GM18508 (cell line): Measurements from ENCODE around the gene EMILIN2.
"Not testable (repeated sequence)": the region's sequence is repeated elsewhere in the genome, so short reads cannot be mapped to it uniquely, and the experiment has no call there.

Experiments used
- ATAC-seq: cut with Tn5 transposase; IDR thresholded peaks from one replicate; pipeline ENCODE4 v1.9.1; 2021; ENCODE audit warnings: moderate number of reproducible peaks; ENCODE audit not compliant: insufficient read depth, unreplicated experiment

Gene EMILIN2

DNA sequence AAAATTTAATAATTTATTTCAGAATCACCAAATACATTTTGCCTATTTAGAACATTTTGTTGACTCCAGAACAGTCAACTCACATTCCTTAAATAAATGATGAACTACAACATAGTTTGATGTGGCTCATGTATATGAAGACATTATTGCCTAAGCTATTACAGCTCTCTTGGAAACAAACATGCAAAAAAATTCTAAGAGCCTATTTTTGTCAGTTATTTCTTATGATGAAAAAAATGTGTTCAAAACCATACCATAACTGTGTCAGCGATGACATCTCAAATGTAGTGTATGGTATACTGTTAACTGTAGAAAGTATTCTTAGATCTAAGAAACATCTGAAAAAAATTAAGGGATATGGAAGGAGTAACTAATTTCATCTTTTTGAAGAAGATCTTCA, 6.3 kb upstream of the EMILIN2 start:
- ATAC-seq, result no peak

DNA sequence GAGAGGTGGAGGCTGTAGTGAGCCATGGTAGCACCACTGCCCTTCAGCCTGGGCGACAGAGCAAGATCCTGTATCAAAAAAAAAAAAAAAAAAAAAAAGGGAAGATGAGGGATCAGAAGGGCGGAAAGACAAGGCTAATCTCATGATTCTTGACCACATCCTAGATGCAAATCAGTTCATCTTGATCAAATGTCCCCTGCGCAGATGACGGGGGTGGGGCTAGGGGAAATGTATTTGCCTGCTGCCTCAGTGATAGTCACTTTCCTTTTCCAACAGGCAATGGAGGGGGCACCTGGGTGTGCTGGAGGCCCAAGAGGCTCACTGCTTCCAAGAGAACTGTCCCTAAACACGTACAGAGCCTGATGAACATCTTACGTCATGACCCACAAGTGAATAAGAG, 3.7 kb upstream of the EMILIN2 start:
- ATAC-seq, result no peak

DNA sequence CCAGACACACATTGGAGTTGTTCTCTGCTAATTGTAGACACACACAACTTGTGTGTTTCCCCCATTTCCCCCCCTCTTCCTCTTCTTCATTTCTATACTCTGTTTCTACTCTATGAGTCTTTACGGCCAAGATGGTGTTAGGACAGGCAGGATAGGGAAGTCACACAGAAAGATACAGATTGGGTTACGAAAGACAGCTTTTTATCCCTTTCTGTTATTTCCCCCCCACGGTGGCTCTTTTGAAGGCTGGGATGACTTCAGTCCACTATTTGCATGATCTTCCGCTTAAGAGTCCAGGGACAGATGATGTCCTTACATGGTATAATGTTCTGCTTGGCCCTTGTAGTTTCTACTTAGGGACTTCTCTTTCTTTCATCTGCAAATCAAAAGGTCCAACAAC, 1.6 kb upstream of the EMILIN2 start:
- no peak for ATAC-seq

DNA sequence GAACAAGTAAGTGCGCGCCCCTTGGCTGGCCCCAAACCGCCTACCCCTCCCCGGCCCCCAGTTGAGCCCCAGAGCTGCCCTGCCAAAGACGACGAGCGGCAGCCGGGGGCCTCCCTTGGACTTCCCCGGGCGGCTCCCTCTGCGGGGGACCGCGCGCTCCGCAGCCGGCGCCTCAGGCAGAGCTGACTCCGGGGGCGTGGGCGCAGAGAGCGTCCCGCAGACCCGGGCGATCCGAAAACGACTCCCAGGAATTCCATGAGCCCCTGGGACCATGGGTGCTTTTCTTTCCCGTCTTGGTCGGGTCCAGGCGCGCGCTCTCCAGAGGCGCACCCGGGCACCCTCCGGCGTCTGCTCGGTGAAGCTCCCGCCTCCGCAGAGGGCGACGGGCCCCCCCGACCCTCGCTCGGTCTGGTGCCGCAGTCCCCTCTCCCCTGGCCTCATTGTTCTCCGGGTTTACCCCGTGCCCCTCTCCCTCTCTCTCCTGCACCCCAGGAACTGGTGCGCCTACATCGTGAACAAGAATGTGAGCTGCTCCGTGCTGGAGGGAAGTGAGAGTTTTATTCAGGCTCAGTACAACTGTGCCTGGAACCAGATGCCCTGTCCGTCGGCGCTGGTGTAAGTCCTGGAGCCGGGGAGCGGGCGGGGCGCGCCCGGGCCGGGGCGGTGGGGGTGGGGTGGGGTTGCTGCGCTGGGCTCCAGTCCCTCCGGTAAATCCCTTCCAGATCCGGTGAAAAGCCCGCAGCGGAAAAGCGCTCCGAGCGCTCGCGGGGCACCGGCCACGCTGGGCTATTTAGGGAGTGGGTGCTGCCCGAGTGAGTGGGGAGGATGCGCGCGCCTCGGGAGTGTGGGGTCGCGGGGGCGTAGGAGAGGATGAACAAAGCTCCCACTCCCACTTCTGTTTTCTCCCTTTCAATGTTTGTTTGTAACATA, 776 bp downstream of the EMILIN2 start:
- no peak for ATAC-seq

DNA sequence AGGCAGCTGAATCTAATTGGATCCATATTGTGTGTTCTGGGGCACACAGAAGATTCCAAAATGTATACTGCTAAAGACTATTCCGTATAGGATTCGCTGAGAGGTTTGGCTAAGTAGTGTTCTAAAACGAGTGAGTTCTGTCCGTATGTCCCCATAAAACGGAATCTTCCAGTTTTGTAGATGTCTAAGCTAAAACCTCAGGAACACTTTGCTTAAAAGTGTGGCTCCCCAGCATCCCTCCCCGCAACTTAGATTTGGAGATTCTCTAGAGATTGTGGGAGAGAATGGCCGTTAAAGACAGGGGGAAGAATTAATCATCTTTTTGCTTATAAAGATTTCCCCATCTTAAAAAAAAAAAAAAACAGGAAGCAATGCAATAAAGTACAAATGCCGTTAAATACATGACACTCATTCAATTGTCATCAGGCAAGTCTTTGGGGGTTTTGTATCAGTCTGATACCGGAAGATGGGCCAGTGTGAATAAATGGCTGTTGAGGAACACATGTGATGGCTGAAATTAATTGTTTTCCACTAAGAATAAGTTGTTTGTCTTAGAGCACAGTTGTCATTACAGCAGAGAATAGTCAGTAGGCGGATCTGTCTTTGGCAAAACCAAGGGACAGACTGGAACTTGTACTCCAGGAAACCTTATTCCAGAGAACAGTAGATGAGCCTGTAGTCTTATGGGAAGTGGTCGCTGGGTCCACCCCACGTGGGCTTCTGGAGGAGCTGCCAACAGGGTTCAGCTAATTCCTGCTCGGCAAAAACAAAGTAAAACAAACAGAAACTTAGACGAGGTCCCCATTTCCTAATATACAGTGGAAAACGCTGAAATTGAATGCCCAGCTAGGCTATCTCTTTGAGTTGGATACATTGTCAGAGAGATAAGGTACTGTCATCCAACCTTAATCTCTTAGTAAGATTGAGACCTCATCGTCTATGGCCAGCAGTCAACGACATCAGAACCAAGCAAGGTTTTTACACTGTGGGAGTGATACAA, 1.7 kb downstream of the EMILIN2 start:
- no peak for ATAC-seq

DNA sequence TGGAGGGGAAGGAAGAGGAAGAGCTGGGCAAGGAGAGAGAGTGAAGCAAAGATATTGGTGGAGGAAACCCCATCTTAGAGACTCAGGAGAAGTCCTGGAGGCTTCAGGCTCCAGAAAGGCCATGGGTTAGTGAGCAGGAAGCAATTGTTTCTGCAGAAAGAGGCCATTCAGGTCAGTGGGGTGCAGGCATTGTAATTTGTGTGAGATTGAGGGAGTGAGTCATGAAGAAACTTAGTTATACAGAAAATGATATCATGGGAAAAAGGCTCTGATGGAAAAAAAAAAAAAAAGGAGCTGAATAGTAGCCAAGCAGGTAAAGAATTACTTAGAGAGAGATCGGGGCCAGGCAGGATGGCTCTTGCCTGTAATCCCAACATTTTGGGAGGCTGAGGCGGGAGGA, 4.0 kb downstream of the EMILIN2 start:
- no peak for ATAC-seq

DNA sequence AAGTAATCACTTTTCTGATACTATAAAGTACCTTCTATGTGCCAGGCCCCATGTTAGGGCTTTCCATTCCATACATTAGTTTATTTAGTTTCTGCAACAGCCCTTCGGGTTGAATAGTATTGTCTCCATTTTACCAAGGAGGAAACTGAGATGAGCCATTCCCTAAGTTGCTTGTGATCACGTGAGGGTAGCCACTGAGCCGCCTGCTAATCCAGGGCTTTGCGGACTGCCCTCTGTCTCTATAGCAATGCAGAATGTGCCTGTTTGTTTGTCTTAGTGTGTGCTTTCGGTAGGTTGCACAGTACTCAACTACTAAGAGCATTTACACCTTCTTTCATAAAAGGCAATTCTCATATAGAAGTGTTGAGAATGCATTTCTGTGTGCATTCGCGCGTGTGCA, 5.0 kb downstream of the EMILIN2 start:
- ATAC-seq, result no peak

DNA sequence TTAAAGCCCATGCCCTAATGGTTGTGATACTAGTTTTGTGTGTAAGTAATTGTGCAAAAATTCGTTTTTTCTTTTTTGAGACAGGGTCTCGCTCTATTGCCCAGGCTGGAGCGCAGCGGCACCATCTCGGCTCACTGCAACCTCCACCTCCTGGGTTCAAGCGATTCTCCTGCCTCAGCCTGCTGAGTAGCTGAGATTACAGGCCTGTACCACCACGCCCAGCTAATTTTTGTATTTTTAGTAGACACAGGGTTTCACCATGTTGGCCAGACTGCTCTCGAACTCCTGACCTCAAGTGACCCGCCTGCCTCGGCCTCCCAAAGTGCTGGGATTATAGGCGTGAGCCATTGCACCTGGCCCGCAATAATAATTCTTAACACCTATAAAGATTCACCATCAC, 5.7 kb downstream of the EMILIN2 start:
- not testable (repeated sequence) for ATAC-seq

DNA sequence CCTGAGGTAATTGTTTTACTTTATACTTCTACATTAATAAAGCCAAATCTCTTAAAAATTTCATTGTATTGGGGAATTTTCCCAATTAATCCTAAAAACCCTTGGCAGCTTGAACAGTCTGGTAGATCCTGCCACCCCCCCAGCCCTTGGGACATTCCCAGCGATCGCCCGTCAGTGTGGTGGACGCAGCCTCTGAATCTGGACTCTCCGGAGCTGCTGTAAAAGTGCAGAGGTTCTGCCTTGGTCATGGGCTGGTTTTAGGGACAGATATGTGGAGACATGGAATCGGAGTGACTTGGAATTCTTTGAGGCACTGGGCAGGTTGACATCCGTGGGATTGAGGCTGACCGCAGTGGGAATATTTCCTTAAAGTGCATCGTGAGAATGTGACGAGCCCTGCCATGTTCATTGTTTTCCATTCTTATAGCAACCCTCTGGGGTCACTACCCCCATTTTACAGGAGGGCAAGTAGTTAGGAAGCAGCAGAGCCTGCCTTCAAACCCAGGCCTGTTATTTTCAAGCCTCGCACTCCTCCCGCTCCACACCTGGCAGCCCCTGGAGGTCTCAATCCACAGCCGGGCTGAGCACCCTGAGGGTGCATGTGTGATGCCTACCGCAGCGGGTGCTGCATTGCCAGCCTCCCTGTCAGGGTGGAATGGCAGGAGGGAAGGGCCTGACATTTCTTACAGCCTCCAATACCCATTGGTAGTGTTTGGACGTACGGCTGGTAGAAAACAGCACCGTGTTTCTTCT, 6.5 kb downstream of the EMILIN2 start:
- no peak for ATAC-seq

DNA sequence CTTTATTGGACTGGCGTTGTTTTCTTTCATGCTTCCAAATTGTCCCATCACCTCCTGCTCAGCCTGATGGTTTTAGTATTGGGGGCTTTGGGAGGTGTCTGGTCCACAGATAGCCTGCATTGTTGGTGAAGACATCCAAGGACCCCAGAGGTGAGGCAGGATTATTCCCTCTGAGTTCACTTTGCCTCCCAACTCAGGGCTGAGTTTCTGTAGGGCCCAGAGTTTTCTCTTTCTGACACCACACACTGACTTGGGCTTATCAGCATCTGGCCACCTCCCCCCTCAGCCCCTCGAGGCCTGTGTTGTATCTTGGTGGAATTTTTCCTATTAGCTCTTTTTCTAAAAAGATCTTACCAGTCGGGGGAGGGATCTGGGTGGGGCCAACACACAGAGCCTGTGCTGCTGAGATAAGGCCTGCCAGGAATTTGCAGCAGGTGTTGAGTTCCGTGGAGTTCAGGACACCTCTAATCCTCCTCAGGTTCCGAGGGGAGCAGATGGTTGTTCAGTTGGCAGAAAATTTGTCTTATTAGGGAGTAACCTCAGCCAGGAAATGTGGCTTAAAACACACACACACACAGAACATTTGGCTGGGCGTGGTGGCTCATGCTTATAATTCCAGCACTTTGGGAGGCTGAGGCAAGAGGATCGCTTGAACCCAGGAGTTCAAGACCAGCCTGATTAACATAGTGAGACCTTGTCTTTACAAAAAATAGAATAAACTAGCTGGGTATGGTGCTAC, 7.3 kb downstream of the EMILIN2 start:
- no peak for ATAC-seq

DNA sequence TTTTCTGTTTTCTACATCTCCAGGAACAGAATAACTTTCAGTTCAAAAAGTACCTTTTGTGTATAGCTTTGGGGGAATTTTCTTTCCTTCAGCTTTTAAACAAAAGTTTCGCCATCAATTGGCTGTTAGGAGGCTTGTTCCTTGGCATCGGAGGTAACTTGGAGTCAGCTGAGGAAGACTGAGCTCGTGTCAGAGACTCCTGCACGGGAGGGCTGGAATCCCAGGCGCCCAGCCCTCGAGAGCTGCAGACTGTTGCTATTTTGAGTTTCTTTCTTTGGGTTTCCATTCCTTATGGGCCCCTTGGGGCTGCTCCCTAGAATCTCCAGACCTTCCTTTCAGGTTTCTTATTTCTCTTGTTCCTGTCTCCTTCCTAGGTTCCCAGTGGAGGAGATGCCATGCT, 8.1 kb downstream of the EMILIN2 start:
- ATAC-seq, result no peak

DNA sequence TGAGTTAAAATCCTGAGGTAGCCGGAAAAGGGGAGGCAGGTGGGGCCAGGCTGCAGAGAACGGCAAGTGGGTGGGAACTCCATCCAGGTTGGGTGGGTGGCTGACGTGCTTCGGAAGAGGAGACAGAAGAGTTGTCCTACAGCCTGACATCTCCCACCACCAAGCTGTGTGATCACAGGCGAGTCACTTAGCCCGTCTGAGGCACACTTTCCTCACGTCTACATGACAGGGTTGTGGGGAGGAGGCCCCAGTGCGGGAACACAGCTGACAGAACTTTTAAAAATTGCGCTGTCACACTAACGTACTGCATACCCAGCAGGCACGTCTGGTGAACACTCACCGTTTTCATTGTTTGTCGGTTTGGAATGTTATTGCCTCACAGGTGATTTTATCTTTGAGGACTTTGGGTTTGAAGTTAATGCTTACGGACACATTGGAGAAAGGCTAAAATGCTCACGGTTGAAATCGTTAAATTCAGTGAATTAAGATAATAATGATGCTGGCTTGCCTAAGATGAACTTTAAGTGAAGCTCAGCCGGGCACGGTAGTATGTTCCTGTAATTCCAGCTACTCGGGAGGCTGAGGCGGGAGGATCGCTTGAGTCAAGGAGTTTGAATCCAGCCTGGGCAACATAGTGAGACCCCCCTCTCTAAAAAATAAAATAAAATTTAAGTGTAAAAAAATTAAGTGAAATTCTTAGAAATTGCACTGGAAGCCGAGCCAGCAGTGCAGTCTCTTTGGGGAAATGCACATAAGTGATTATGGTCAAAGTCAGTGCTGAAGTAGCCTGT, 8.9 kb downstream of the EMILIN2 start:
- ATAC-seq, result no peak

DNA sequence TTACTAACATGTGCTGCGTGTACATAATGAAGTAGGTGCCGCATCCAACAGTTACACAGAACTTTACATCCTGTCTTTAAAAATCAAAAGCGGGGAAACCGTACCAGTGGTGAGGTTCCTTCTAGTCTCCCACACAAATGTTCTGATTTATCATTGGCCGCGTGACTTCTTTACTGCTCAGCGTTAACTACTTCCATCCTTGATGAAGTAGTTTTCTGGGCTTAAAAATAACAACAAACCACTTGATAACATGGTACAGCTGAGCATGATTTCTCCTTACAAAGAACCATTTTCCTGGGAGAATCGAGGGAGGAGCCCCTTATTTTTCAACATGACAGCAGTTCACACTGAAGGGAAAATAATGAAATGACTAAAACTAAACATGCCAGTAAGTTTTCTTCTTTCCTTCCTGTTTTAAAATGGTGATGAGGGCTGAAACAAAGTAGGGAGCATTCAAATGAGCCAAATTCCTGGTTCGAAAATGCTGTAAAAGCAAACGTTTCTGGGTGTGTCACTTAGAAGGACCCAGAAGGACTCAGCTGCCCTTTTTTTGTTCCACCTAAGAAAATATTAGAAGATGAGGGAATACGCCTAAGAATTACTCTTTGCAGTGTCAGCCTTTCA, 9.9 kb downstream of the EMILIN2 start:
- no peak for ATAC-seq

DNA sequence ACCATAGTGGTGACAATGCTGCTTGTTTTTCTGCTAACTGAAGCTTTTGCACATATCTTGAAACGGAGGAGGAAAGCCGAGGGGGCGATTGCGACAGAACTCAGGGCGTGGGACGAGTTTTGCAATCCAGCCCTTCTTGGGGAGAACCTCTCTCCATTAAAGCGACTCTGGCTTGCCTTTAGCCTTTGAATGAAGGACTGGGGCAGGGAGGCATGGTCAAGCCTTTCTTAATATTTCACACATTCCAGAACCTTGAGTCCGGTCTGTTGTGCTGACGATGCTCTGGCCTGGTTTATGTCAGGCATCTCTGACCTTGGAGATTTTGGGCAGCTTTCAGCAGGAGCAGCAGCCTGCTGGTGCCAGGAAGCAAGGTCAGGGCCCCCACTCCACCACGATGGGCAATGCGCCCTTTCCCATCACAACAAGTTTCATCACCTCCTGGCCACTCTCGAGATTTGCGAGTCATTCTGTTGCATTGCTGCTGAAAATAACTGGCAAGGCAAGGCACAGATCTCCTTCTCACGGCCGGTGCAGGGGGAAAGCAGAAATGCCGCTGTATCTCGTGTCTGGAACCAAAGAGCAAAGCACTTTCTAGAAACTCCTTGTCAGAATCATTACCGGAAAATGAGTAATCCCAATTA, 10.8 kb downstream of the EMILIN2 start:
- no peak for ATAC-seq

DNA sequence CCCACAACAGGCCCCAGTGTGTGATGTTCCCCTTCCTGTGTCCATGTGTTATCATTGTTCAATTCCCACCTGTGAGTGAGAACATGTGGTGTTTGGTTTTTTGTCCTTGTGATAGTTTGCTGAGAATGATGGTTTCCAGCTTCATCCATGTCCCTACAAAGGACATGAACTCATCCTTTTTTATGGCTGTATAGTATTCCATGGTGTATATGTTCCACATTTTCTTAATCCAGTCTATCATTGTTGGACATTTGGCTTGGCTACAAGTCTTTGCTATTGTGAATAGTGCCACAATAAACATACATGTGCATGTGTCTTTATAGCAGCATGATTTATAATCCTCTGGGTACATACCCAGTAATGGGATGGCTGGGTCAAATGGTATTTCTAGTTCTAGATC, 13.6 kb downstream of the EMILIN2 start:
- not testable (repeated sequence) for ATAC-seq

DNA sequence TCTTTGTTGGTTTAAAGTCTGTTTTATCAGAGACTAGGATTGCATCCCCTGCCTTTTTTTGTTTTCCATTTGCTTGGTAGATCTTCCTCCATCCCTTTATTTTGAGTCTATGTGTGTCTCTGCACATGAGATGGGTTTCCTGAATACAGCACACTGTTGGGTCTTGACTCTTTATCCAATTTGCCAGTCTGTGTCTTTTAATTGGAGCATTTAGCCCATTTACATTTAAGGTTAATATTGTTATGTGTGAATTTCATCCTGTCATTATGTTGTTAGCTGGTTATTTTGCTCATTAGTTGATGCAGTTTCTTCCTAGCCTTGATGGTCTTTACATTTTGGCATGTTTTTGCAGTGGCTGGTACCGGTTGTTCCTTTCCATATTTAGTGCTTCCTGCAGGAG, 17.2 kb downstream of the EMILIN2 start:
- not testable (repeated sequence) for ATAC-seq

DNA sequence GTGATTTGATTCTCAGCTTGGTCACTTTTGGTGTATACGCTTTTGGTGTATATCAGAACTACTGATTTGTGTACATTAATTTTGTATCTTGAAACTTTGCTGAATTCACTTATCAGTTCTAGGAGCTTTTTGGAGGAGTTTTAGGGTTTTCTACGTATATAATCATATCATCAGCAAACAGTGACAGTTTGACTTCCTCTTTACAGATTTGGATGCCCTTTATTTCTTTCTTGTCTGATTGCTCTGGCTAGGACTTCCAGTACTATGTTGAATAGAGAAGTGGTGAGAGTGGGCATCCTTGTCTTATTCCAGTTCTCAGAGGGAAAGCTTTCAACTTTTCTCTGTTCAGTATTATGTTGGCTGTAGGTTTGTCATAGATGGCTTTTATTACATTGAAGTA, 19.7 kb downstream of the EMILIN2 start:
- not testable (repeated sequence) for ATAC-seq

DNA sequence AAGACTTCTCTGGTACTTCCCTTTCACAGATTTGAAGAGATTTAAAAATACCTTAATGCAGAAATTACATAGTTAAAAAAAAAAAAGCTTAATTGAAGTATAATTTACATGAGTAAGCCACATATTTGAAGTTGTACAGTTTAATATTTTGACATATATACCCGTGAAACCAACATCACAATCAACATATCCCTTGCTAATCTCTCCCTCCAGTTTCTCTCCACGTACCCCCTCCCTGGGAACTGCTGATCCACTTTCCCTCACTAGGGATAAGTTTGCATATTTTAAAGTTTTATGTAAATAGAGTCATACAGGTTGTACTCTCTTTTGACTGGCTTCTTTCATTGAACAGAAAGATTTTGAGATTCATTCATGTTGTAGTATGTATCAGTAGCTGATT, 22.4 kb downstream of the EMILIN2 start:
- no peak for ATAC-seq
